SW480 (cell line): ENCODE results near the gene PUM2.
A peak's percentile ranks its signal among the peaks of the same experiment; 100 is the strongest.

ENCODE experiments used
- DNase-seq: peaks from one replicate; pipeline ENCODE4 v3.0.0-alpha.2; 2016; ENCODE audit warnings: low spot score

PUM2 gene

DNA sequence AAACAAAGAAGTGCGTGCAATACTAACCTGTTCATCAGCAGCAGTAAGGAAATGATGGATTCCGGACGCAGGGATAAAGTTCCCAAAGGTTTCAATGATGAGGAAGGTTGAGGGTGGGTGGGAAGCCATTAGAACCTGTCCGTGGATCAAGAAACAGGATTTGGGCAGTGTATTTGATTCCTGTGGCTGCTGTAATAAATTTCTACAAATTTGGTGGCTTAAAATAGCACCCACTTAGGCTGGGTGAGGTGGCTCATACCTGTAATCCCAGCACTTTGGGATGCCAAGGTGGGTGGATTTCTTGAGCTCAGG, 120.6 kb downstream of the PUM2 start:
- no peak for DNase-seq

DNA sequence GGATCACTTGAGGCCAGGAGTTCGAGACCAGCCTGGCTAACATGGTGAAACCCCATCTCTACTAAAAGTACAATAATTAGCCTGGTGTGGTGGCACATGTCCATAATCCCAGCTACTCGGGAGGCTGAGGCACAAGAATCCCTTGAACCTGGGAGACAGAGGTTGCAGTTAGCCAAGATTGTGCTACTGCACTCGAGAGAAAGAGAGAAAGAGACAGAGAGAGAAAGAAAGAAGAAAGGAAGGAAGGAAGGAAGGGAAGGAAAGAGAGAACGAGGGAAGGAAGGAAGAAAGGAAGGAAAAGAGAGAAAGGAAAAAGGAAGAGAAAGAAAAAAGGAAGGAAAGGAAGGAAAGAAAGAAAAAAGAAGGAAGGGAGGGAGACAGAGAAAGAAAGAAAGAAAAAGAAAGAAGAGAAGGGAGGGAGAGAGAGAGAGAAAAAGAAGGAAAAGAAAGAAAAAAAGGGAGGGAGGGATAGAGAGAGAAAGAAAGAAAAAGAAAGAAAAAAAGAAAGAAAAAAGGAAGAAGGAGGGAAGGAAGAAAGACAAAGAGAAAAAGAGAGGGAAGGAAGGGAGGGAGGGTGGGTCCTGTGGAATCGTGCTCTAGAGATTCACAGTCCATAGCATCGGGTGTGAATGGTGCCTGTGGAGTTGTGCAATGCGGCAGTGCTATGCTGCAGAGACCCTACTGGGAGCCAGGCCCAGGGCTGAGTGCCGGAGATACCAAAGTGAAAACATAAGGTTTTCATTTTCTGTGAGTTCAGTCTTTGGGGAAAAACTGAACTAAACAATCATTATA, 121.1 kb downstream of the PUM2 start:
- DNase-seq = no peak

DNA sequence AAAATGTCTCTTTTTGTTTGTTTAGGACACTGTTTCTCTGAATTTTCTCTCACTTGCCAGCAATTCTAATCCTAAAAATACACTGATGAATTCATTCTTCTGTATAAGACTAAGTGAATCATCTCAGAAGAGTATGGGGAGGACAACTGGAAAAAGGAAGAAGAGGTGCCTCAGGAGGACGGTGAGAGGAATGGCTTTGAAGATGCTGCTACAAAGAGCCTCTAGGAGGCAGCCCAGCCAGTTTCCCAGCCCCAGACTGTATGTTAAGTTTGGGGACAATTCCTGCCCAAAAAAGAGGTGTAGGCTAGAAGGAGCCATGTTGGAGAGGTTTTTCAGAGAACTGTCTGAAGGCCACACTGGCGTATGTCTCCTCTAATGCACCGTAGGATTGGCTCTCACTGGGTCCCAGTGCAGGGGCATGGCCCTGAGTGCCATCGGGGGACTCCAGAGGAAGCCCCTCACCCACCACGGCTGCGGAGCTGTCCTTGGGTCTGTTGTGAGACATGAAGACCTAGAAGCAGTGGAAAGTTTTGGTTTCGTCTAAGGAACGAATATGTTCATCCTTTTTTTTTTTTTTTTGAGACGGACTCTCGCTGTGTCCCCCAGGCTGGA, 122.6 kb downstream of the PUM2 start:
- no peak for DNase-seq

DNA sequence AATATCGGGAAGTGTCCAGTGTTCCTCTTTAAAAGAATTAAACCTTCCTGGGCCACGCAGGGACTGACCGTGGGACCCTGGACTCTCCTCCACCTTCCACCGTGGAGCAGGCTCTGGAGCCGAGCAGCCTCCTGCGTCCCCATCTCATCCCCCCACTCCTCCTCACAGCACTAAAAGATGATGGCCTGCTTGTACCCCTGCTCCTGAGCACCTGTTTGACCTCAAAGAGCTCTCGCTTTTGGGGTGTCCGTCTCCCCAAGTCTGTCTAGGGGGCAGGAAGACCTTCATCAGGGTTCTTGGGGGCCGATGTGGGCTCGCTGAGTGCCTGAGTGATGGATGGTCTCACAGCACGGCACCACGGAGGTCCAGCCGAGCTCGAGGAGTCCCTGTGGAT, 124.5 kb downstream of the PUM2 start:
- DNase-seq = no peak

DNA sequence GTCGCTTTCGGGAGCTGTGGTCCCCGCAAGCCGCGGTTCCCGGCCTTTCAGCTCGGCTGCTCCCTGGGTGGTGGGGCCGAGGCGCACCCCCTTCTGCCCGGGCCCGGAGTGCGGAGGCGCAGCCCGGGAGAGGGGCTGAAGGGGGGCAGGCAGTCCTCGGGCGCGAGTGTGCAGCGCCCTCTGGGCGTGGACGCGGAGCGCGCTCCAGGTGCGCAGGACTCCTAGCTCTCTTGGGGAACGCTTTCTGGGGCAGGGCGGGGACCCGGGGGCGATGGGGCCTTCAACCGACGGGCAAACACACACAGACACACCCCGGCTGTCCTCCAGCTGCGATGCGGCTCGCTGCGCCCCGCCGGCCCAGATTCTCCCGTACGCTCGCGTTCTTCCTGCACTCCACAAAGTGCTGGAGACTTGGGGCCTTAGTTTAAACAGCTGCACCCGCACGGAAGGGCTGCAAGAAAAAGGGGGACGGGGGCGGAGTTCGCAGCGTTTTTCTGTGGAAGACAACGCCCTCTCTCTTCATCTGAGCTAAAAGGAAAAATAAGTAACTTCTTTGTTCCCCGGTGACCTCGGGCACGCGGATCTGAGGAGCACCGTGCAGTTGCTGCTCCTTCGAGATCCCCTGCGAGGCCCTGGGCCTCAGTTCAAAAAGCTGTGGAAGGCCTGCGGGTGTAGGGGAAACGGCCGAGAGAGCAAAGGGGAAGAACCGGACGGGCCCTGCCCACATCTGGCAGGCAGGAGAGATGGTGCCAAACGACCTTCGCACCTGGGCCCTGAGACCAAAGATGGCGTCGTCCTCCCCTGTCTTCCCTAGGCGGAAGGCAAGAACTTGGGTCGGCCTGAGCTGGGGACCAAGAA, 125.1 kb downstream of the PUM2 start:
- peak; percentile 92 for DNase-seq

DNA sequence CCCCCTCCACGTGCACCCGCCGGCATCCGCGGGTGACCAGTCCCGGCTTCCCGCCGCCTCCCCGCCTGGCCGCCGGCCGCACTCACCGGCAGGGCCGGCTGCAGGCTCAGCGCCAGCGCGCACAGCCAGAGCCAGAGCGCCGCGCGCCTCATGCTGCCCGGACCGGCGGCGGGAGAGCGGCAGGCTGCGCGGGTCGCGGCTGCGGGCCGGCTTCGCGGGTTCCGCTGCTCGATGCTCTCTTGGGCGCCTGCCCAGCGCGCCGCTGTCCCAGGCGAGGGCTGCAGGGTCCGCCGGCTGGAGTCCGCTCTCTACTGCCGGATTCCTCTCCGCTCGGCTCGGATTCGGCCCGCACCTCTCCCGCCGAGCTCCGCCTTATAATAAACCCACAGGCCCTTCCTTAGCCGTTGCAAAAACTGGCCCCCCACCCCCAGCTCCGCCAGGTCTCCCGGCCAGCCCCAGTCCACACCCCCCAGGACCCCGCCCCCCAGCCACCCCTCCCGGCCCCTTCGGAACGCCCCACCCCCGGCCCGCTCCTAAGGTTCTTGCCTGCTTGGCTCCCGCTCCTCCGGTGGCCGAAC, 125.8 kb downstream of the PUM2 start, which contains the start of gene SDC1:
Gene SDC1 (minus strand): TSS at position 415 of the 578 bp plus-strand sequence. CDS start 263 bp downstream, at position 152.
- peak; percentile 79 for DNase-seq

DNA sequence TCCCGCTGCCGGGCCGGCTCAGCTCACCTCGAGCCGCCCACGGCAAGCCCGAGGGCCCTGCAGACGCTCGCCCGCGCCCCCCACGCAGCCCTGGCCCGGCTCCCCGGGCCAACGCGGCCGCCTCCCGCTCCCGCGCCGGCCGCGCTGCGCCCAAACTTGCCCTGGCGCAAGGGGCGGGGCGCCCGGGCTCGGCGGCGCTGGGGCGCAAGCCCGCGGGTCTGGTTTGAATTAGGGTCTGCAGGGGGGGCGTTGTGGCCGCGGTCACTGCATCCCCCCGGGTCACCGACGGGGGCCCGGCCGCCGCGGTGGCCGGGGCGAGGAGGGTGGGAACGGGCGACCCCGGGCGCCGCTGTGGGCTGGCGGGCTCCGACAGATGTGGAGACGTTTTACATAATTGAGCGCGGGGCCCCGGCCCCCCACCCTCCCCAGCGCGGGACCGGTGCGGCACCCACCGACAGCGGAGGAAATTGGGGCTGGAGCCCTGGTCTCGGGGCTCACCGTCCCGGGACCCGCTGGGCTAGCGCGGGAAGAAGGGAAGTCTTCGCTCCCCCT, 126.4 kb downstream of the PUM2 start:
- DNase-seq = no peak

DNA sequence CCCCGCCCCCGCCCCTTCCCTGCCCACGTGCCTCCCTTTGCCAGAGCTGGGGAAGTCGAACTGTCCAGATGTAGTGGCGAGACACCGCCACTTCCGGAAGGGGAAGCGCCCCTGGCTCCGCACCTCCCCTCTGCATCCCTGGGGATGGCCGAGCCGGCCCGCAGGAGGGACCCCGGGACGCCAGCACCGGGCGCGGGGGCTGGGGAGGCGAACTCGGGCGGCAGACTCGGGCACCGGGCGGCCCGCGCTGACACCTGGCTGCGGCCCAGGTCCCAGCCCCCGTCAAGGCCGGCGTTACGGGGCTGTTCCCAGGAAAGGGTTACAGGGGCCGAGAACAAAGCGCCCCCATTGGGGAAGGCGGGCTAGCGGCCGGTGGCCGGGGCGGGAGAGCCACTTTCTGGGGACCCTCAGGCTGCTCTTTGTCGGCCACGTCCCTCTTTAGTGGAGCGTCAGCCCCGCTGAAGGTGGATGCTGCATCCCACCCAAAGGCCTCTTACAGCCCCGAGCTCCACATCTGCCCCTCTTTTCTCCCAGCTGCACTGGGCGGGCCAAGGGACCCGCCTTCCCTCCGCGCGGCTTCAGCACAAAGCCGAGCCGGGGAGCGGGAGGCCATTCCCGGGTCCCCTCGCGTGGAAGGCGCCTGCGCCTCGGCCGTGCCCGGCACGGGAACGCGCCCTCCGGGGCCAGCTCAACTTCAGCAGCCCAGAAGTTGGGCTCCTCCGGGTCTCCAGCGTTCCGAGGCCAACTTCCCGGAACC, 127.1 kb downstream of the PUM2 start:
- peak; percentile 73 for DNase-seq

DNA sequence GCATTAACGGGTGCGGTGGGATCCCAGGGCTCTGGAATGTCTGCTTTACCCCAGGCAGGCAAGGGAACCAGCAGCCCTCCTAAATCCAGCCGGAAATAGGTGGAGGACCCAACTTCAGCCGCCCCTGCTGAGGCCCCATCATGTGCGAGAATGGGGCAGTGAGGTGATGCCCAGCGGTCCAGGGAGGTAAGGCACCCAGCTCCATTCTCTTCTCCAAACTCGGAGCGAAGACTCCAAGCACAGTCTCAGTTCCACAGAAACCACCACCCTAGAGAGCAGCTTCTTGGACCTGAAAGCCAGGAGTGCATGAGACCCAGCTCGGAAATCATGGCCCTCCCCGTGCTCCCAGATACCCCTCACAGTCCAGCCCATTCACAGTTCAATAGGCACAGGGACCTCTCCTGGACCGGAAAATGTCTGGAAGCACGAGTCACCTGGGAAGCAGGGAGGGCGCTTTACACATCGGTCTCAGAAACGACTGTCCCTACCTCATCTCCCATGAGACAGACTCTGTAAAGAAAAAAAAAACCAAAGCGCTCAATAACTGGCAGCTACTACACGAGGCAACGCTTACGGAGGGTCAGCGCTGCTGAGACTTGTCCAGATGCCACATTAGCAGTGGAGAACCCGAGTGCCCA, 127.8 kb downstream of the PUM2 start:
- DNase-seq = no peak

DNA sequence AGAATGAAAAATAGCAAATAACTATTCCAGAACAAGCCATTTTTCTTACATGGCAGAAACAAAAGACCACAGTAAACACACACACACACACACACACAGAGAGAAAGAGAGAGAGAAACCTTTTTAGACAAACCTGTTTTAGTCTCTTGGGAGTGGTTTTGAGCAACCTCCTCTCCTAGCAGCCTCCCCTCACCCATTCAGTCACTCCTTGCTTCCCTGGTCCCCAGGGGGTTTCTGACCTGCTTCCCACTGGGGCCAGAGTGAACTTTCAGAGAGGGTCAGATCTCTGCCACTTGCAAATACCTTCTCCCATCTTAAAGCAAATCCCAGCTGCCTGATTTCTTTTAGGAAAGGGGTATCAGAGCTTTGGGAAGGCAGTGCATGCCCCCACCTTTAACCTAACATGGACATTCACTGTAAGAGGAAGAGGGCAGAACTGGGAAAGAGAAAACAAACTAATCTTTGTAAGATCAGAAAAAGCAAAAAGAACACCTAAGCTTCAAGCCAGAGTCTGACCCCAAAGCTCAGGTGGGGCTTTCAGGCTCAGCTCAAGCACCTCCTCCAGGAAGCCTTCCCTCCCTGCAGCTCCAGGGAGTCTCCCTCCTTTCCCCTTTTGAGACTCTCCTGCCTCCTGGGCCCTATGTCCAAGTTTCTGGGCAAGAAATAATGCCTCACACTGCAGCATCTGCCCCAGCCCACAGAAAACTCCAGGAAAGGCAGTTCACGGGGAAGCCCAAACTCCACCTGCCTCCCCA, 128.5 kb downstream of the PUM2 start:
- DNase-seq = no peak

DNA sequence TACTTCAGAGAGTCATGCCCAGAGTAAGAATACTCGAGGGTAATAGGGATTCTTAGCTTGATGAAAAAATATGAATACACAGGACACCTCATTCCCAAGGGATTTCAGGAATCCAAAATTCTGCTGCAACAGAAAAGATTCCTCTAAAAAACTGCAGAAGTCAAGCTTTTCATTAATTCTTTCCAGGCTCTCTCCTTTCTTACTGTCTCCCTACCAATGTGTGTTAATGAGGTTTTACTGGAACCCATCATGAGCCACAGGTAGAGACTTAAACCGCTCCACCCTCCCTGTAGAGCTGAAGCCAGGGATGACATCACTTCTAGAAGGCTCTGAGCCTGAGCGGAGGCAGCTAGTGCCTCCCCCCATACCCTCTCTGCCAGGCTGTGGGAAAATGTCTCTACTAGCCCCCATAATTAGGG, 129.1 kb downstream of the PUM2 start:
- DNase-seq = no peak

DNA sequence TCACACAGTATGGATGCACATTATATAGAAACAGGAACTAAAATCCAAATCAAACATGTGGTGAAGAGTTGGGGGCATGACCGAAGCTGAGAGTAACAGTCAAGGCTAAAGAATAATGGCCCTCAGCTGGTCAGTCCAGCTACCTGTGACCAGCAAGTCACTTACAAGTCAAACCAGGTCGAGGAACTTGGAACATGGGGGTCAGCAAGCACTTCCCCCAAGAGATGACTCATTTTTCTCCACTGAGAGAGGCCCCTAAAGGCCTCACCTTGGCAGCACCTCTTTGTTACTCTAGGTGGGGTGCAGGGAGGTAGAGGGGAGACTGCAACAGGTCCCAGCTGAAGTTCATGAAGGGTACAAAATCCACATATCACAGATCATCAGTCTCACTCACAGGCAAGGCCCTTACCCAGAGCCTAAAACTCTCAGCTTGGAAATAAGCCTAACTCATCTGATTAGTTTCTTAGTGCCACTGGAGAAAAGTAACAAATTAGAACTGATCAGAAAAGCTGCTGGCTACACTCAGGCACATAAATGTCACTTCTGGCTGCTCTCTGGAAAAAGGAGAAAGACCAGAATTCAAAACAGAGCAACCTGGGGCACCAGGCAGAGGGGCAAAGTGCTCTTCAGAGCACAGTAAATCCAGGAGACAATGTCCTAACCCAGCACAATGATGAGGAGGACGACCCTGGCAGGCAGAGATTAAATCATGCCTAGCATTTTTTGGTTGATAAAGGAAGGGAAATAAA, 129.7 kb downstream of the PUM2 start:
- no peak for DNase-seq

DNA sequence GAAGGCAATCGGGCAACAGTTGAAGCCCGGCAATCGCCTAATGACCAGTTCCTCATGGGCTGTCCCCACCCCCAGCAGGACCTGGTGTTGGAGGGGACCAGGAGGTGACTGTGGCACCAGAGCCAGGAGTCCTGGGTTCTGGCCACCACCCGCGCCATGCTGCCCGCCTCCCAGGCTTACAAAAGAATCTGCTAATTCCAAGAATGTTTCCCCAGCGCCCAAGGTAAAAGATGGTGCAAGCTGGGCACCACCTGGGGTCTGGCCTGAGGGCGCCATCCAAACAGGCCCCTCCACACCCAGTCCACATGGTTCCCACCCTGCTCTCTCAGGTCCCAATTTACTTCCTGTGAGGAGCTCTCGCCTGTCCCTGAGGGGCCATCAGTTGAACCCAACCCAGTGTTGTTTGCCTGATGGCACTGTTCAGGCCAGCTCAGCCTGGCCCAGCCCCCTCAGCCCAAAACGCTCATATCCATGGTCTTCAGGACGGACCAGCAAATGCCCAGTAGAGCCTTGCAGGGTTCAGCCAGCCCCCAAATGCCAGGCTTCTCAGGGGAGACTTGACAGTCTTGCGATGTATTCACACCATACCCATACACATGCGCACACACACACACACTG, 130.8 kb downstream of the PUM2 start:
- DNase-seq = no peak

DNA sequence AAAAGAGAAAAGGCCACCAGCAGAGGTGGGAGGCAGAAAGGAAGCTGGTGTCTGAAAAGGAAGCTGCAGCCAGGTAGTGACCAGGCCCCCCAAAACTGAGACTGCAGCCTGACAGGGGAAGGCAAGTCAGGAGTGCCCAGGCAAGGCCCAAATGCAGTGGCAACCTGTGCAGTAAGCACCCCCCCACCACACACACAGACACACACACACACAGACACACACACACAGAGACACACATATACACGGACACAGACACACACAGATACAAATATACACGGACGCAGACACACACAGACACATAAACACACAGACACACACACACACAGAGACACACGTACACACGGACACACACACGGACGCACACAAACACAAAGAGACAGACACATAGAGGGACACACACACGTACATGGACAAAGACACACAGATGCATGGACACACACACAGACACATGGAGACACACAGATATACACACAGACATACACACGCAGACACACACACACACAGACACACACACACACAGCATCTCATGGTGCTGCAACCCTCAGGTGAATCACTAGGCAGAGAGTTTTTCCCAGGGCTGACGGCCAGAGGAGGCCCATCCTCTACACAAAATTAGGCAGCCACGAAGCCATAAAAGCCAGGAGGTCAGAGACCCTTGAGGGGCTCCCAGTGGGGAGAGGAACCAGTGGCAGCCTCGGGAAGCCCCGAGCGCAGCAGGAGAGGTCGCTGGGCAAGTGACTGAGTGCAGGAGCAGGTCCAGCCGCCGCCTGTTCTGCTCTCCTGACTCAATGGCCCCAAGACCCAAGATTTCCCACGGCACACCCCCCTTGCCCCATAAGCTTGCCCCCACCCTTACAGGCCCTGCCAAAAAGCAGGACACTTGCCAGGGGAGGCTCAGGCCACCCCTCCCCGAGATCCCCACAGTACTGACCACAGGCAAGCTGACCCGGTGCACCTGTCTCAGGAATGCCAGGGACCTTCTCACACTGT, 132.0 kb downstream of the PUM2 start:
- no peak for DNase-seq

DNA sequence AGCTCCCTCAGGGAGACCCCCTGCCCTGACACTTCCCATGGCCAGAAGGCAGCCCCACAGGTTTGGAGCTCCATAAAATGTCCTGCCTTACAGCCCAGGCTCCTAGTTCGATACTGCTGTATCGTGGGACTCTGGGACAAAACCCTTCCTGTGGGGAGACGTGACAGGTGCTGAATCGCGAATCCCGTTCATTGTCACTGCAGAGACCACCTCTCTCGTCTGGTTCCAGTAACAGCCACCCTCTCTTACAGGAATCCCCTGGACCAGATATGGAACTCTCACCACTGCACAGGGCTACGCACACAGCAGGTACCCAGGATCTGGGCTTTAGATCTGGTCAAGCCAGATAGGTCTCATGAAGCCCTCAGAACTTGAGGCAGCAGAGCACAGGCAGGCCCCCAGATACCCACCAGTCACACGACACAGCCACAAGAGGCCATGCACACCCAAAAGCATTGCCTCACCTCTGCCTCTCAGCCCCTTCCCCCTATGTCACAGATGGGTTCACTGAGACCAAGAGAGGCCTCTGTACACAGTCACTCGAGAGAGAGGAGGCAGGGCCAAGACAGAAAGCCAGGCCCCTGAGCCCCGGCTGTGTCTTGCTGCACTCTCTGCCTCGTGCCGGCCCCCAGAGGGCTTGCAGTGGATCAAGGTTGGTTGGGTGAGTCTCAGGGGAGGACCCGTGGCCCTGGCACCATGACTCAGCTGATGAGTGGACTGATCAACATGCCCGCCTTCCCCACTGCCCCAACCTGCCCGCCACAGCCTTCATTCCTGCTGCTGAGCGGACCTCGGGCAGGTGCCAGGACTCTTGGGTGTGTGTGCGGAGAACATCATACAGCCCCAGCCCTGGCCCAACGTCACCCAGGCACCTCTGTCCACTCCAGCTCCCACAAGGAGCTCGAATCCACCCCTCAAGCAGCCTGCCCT, 133.3 kb downstream of the PUM2 start:
- DNase-seq = no peak

DNA sequence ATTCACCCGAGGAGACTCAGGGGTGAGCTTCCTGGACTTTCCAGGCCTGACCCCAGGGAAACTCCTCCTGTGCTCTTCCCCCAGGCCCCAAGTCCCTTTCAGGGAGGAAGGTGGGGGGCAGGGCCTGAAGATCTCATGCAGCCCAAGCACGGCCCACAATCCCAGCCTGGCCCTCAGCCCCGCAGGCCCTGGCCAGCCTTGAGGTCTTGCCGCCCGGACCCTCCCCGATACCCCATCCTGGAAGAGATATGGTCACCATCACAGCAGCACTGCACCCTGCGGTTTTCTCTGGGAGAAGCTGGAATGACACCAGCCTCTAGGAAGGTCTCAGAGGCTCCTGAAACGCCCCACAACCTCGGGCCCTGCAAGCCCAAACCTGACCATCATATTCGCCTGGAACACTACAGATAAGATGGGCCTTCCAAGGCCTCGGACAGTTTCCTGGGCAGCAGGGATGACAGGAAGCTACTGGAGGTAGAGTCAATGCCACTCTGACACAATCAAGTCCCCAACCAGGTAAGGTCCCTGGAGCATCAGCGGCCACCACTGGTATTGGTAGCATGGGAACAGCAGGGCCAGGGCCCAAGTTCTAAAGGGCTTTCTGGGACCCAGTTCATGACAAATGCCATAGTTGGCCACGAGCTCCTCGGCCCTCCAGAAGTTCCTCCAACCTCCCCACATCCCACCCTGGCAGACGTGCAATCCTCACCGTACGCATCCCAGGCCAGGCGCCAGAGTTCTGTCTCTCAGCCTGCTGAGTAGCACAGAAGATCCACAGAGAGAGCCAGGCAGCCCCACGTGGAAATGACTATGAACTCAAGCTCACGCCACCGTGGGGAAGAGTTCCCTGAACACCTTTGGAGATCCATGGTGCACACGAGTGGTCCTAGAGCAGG, 134.3 kb downstream of the PUM2 start:
- DNase-seq = no peak
